GM12878 (cell line): ENCODE results near the gene ADCY10.

Source experiments
- ATF7 ChIP-seq: fragments of 450-650 bp; IDR thresholded peaks from 2 replicates; pipeline ENCODE4 v1.6.1; 2016; ENCODE audit warnings: low read depth, mild to moderate bottlenecking
- CBX3 ChIP-seq: fragments of 200-600 bp; sonication (generic); IDR thresholded peaks from 2 replicates; pipeline ENCODE4 v1.6.1; 2016; ENCODE audit warnings: low read depth, borderline replicate concordance
- CREM ChIP-seq: IDR thresholded peaks from 2 replicates; pipeline ENCODE4 v1.6.1; 2014; ENCODE audit warnings: antibody characterized with exemption, low read depth
- EP300 ChIP-seq, 2 experiments: fragments of 150-350 bp in 1 of 2; IDR thresholded peaks; 2 replicates each; pipeline ENCODE4 v1.6.1; 2011 to 2012; ENCODE audit warnings: low read depth in 2 of 2, low read length in 2 of 2, borderline replicate concordance in 1 of 2, improper control_type of control experiment in 1 of 2, inconsistent platforms in 1 of 2; ENCODE audit not compliant: control insufficient read depth in 1 of 2
- EZH2 ChIP-seq: IDR thresholded peaks from 2 replicates; pipeline ENCODE4 v1.6.1; 2012; ENCODE audit warnings: low read depth, mild to moderate bottlenecking, control low read depth, inconsistent platforms, low read length, borderline replicate concordance; ENCODE audit not compliant: control insufficient read depth
- RFX5 ChIP-seq: IDR thresholded peaks from 2 replicates; pipeline ENCODE4 v1.6.1; 2011; ENCODE audit warnings: low read depth, low read length, improper control_type of control experiment
- SIN3A ChIP-seq: IDR thresholded peaks from 2 replicates; pipeline ENCODE4 v1.6.1; 2012; ENCODE audit warnings: low read depth, low read length, improper control_type of control experiment
- TF ChIP-seq, protein P1 (sequence below), 3 experiments: IDR thresholded peaks in 2 of 3; conservative IDR thresholded peaks in 1 of 3; 2 replicates each; pipeline ENCODE4 v1.5.1; 2011; ENCODE audit warnings: low read depth in 3 of 3, low read length in 3 of 3, mild to moderate bottlenecking in 3 of 3, control low read depth in 2 of 3, moderate library complexity in 2 of 3, inconsistent platforms in 1 of 3, mixed read lengths in 1 of 3; ENCODE audit not compliant: control insufficient read depth in 2 of 3, insufficient read depth in 1 of 3; ENCODE audit errors: extremely low read depth in 1 of 3

- TF ChIP-seq ATF7 (no peak), CBX3 (no peak), SIN3A (no peak), CREM (no peak), EP300 (IDR thresholded peaks at IDR 0.05; ENCODE audit: borderline replicate concordance in 1 of 2, control insufficient read depth in 1 of 2, low read depth in 2 of 2, low read length in 2 of 2) (no peak), EZH2 (no peak), RFX5 (no peak)
- TF ChIP-seq, protein P1, sequence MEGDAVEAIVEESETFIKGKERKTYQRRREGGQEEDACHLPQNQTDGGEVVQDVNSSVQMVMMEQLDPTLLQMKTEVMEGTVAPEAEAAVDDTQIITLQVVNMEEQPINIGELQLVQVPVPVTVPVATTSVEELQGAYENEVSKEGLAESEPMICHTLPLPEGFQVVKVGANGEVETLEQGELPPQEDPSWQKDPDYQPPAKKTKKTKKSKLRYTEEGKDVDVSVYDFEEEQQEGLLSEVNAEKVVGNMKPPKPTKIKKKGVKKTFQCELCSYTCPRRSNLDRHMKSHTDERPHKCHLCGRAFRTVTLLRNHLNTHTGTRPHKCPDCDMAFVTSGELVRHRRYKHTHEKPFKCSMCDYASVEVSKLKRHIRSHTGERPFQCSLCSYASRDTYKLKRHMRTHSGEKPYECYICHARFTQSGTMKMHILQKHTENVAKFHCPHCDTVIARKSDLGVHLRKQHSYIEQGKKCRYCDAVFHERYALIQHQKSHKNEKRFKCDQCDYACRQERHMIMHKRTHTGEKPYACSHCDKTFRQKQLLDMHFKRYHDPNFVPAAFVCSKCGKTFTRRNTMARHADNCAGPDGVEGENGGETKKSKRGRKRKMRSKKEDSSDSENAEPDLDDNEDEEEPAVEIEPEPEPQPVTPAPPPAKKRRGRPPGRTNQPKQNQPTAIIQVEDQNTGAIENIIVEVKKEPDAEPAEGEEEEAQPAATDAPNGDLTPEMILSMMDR (IDR thresholded peaks at IDR 0.05 in 2 of 3, conservative IDR thresholded peaks at IDR 0.05 in 1 of 3; ENCODE audit: control insufficient read depth in 2 of 3, extremely low read depth in 1 of 3, insufficient read depth in 1 of 3, low read depth in 3 of 3, low read length in 3 of 3): no peak
Observed at GRCh38 chr1:167881069-167881468, 32.9 kb downstream of the ADCY10 start.
